C4-2B (cell line): ENCODE data around the gene ZNF609.

Experiments
- CTCF ChIP-seq: fragments of 450-650 bp; conservative IDR thresholded peaks from 2 replicates; pipeline ENCODE4 v1.5.1; 2017; ENCODE audit warnings: mild to moderate bottlenecking
- ZFX ChIP-seq: fragments of 450-650 bp; IDR thresholded peaks from 2 replicates; pipeline ENCODE4 v1.6.1; 2017

- TF ChIP-seq CTCF (no peak), ZFX (no peak)
Measured at GRCh38 chr15:64687688-64688087, 227.3 kb downstream of the ZNF609 start.
